ENCODE measurements around the gene BAK1.

- TF ChIP-seq, protein P1, sequence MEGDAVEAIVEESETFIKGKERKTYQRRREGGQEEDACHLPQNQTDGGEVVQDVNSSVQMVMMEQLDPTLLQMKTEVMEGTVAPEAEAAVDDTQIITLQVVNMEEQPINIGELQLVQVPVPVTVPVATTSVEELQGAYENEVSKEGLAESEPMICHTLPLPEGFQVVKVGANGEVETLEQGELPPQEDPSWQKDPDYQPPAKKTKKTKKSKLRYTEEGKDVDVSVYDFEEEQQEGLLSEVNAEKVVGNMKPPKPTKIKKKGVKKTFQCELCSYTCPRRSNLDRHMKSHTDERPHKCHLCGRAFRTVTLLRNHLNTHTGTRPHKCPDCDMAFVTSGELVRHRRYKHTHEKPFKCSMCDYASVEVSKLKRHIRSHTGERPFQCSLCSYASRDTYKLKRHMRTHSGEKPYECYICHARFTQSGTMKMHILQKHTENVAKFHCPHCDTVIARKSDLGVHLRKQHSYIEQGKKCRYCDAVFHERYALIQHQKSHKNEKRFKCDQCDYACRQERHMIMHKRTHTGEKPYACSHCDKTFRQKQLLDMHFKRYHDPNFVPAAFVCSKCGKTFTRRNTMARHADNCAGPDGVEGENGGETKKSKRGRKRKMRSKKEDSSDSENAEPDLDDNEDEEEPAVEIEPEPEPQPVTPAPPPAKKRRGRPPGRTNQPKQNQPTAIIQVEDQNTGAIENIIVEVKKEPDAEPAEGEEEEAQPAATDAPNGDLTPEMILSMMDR (IDR thresholded peaks at IDR 0.05; ENCODE audit: low read depth, low read length) = no peak
- no peak for TF ChIP-seq EZH2phosphoT487 (IDR thresholded peaks at IDR 0.05; ENCODE audit: low read depth)
These were observed 47.8 kb upstream of the BAK1 start for GRCh38 chr6:33627876-33628275.
